ENCODE measurements around the gene ZFYVE28.
"Not testable (repeated sequence)": the region's sequence is repeated elsewhere in the genome, so short reads cannot be mapped to it uniquely, and the experiment has no call there.

Gene ZFYVE28

DNA sequence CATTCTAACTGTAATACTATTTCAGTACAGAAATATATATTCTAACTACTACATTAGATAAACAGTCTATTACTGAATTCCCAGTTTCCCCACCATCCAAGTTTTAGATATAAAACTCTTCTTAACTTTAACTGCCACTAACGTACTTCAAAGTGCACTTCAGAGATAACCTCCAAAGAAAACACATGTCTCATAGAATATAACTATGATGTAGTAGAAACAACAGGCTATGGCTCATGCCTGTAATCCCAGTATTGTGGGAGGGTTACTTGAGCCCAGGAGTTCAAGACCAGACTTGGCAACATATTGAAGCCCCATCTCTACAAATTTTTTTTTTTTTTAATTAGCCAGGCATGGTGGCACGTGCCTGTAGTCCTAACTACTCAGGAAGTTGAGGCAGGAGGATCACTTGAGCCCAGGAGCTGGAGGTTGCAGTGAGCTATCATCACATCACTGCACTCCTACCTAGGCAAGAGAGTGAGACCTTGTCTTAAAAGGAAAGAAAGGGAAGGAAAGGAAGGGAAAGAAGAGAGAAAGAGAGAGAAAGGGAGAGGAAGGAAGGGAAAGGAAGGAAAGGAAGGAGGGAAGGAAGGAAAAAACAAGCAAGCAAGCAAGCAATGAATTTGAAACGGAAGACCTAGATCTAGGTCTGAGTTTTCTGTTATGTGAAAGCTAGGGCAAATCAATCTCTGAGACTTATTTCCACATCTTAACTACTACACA, 181.3 kb downstream of the ZFYVE28 start:
- H3K4me2 ChIP-seq: 0 out of 2 replicates have a peak overlapping the region, but pooled peaks have one; percentile 10
- H3K27me3 ChIP-seq: no peaks in the 10 kb centered on the region
- no peak overlapping the region for H3K27ac ChIP-seq
- H3K4me1 ChIP-seq: peaks cover 41% of the 10 kb centered on the region
- no peak for TF ChIP-seq Cebpa-rat (IDR thresholded peaks at IDR 0.05)
- H3K4me3 ChIP-seq: no peak overlapping the region
- no peaks in the 10 kb centered on the region for H3K9me3 ChIP-seq
- peaks cover 39% of the 10 kb centered on the region for H3K36me3 ChIP-seq
- peaks cover 86% of the 10 kb centered on the region for H4K20me1 ChIP-seq
- H3K9ac ChIP-seq: no peak overlapping the region

DNA sequence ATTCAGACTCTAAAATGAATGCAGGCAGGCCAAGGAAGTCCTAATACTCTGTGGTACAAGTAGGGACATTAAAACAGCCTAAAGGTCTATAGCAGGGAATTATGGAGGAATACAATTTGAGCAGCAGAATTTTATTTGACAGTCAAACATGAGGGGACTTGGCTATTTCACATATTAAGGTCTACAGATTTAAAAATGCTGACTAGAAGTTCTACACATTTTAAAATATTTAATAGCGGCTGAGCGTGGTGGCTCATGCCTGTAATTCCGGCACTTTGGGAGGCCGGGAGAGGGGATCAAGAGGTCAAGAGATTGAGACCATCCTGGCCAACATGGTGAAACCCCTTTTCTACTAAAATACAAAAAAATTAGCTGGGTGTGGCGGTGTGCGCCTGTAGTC, 187.4 kb downstream of the ZFYVE28 start:
- Histone ChIP-seq H3K27me3 (no peaks in the 10 kb centered on the region), H3K36me3 (peaks cover 48% of the 10 kb centered on the region), H3K4me1 (no peaks in the 10 kb centered on the region), H3K27ac (no peak overlapping the region), H3K9ac (no peak overlapping the region), H4K20me1 (peaks cover 37% of the 10 kb centered on the region), H3K4me2 (no peak overlapping the region), H3K9me3 (no peaks in the 10 kb centered on the region), H3K4me3 (no peak overlapping the region)
- no peak for TF ChIP-seq Cebpa-rat (IDR thresholded peaks at IDR 0.05)

DNA sequence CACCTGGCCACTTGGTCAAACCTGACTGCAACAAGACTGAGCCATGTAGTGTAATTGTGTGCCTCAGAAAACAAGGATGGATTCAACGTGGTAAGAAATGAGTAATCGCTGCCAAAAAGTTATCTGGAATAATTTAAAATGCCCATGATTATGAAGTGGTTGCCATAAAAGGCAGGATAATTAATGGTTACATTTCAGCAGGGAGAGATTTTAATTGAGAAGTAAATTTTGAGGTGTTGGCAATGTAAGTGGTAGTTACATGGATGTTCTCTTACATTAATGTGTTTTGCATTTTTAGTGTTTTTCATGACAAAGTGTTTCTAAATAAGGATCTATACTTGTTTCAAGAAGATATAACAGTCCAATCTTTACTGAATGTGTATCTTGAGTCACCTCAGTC, 192.2 kb downstream of the ZFYVE28 start:
- Histone ChIP-seq H3K36me3 (peaks cover 57% of the 10 kb centered on the region), H3K27ac (no peak overlapping the region), H3K27me3 (no peaks in the 10 kb centered on the region), H3K9me3 (no peaks in the 10 kb centered on the region), H3K9ac (no peak overlapping the region), H3K4me3 (no peak overlapping the region), H4K20me1 (peaks cover 12% of the 10 kb centered on the region; the same call in 1 of the 2 replicates), H3K4me1 (no peaks in the 10 kb centered on the region), H3K4me2 (no peak overlapping the region)
- TF ChIP-seq Cebpa-rat (IDR thresholded peaks at IDR 0.05): no peak

DNA sequence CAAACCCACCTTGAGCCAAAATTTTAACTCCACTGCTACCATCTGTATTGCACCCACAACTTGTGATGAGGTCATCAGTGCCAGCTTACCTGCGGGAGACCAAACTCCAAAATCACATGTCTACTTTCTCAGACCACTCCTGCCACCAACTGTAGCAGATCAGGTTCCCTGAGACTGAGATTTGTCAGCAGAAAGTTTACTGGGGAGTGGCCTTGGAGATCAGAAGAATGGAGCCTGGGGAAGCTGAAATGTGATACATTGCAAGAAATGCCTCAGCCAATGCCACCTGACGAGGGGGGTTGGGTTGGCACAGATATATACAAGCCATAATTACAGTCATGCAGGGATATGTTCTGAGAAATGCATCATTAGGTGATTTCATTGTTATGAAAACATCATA, 195.6 kb downstream of the ZFYVE28 start:
- H3K4me2 ChIP-seq: no peak overlapping the region
- H3K9ac ChIP-seq: no peak overlapping the region

DNA sequence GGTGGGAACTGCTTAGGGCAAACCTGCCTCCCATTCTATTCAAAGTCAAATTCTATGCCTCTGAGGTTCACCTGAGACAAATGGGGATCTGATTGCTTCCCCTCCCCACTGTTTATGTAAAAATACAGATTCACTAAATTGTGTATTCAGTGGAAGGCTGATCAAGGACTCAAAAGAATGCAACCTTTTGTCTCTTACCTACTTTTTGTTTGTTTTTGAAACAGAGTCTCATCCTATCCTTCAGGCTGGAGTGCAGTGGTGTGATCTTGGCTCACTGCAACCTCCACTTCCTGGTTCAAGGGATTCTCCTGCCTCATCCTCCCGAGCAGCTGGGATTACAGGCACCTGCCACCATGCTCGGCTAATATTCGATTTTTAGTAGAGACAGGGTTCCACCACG, 197.1 kb downstream of the ZFYVE28 start:
- H3K27ac ChIP-seq, H3K9ac ChIP-seq, H3K4me1 ChIP-seq, H3K4me3 ChIP-seq, H3K4me2 ChIP-seq, H3K27me3 ChIP-seq, H3K9me3 ChIP-seq: not testable (repeated sequence)
- H4K20me1 ChIP-seq: peaks cover 12% of the 10 kb centered on the region; the same call in 1 of the 2 replicates
- H3K36me3 ChIP-seq: peaks cover 33% of the 10 kb centered on the region

More for the DNA sequence above, 195.6 kb downstream of the ZFYVE28 start:
- no peaks in the 10 kb centered on the region for H3K9me3 ChIP-seq
- H4K20me1 ChIP-seq: peaks cover 12% of the 10 kb centered on the region; the same call in 1 of the 2 replicates
- no peak overlapping the region for H3K27ac ChIP-seq
- no peak for TF ChIP-seq Cebpa-rat (IDR thresholded peaks at IDR 0.05)
- H3K4me1 ChIP-seq: no peaks in the 10 kb centered on the region
- no peaks in the 10 kb centered on the region for H3K27me3 ChIP-seq
- H3K4me3 ChIP-seq: no peak overlapping the region
- peaks cover 38% of the 10 kb centered on the region for H3K36me3 ChIP-seq

DNA sequence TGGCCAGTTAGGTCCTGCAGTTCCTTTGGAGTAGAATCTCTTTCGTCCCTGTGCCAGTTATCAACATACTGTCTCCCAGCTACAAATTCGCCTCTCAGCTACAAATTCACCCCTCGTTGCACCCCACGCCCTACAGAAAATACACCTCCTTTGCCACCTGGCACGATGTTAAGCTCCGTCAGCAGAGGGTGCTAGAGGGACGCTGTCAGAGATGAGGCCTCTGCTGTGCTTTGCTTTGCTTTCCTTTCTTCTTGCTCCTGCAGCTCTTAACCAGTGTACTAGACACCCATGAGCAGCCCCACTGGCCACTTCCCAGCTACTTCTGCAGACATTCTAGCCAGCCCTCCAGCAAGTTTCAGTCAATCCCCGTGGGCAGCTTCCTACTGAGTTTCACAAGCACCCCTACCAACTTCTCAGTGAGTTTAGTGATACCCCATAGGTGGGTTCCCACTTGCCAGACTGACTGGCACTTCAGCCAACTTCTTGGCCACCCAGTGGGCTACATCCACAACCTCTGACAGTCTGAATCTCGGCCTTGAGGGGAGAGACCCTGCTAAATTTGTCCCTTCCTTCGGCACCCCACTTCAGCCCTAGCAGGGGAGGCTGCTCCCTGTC, 198.3 kb downstream of the ZFYVE28 start:
- Histone ChIP-seq H3K36me3 (peaks cover 26% of the 10 kb centered on the region), H3K27me3 (no peaks in the 10 kb centered on the region), H4K20me1 (0 out of 2 replicates have a peak, but pooled peaks cover 4% of the 10 kb centered on the region), H3K4me1 (no peaks in the 10 kb centered on the region), H3K27ac (no peak overlapping the region), H3K9me3 (no peaks in the 10 kb centered on the region), H3K9ac (no peak overlapping the region), H3K4me2 (no peak overlapping the region), H3K4me3 (no peak overlapping the region)
- TF ChIP-seq Cebpa-rat (IDR thresholded peaks at IDR 0.05): no peak

Measured in BLaER1 (cell line).